ENCODE data around the gene E2F1. TPM values are rescaled to one million over a fixed set of nuclear protein-coding genes. Genes with fewer than 3 reads are reported as not detected.
"Not testable (repeated sequence)": the region's sequence is repeated elsewhere in the genome, so short reads cannot be mapped to it uniquely, and the experiment has no call there.

Gene E2F1
- total RNA-seq, 1 donor from 2014 or later, result 8.9 TPM

- no peak for TF ChIP-seq CTCF (IDR thresholded peaks at IDR 0.05)
- intact Hi-C loops (cut with micrococcal nuclease), result no loop called here
- Mint-ChIP-seq H3K27ac (no peak overlapping the region), H3K36me3 (ENCODE audit: low read depth) (peaks cover 61% of the 10 kb centered on the region), H3K4me1 (no peaks in the 10 kb centered on the region), H3K9me3 (no peaks in the 10 kb centered on the region), H3K27me3 (no peaks in the 10 kb centered on the region), H3K4me3 (no peak overlapping the region)
- ChIA-PET CTCF (no interaction called here), POLR2A (no interaction called here)
- ATAC-seq (ENCODE audit: low read depth), result no peak
- no peak for DNase-seq
These were observed 49.4 kb downstream of the E2F1 start for GRCh38 chr20:33636776-33637175.

GRCh38 chr20:33635341-33635740, 50.8 kb downstream of the E2F1 start:
- Mint-ChIP-seq H3K27ac (no peak overlapping the region), H3K4me1 (no peaks in the 10 kb centered on the region), H3K27me3 (no peaks in the 10 kb centered on the region), H3K4me3 (no peak overlapping the region), H3K9me3 (no peaks in the 10 kb centered on the region), H3K36me3 (ENCODE audit: low read depth) (peaks cover 66% of the 10 kb centered on the region)
- ChIA-PET CTCF (no interaction called here), POLR2A (no interaction called here)
- TF ChIP-seq CTCF (IDR thresholded peaks at IDR 0.05), result no peak
- intact Hi-C loops (cut with micrococcal nuclease), result no loop called here
- ATAC-seq (ENCODE audit: low read depth) (no peak), DNase-seq (no peak)

GRCh38 chr20:33631910-33632309, 54.3 kb downstream of the E2F1 start:
- CTCF ChIA-PET; H3K4me3 Mint-ChIP-seq; H3K9me3 Mint-ChIP-seq; POLR2A ChIA-PET; H3K4me1 Mint-ChIP-seq; H3K27me3 Mint-ChIP-seq; H3K27ac Mint-ChIP-seq; intact Hi-C loops (cut with micrococcal nuclease); ATAC-seq (ENCODE audit: low read depth); DNase-seq: not testable (repeated sequence)
- peaks cover 71% of the 10 kb centered on the region for H3K36me3 Mint-ChIP-seq (ENCODE audit: low read depth)

GRCh38 chr20:33630507-33630906, 55.7 kb downstream of the E2F1 start:
- peaks cover 77% of the 10 kb centered on the region for H3K36me3 Mint-ChIP-seq (ENCODE audit: low read depth)

GRCh38 chr20:33629979-33630378, 56.2 kb downstream of the E2F1 start:
- intact Hi-C loops (cut with micrococcal nuclease), result no loop called here
- peaks cover under 1% of the 10 kb centered on the region for H3K4me1 Mint-ChIP-seq
- POLR2A ChIA-PET, result interaction anchor here (1.0 kb wide), 1 partner anchor 20 kb away, joined by 3 read pairs; no protein-coding TSS in a partner anchor
- ATAC-seq (ENCODE audit: low read depth), result no peak
- H3K4me3 Mint-ChIP-seq, result no peak overlapping the region
- no peak for TF ChIP-seq CTCF (IDR thresholded peaks at IDR 0.05)
- CTCF ChIA-PET, result no interaction called here
- no peak overlapping the region for H3K27ac Mint-ChIP-seq
- no peaks in the 10 kb centered on the region for H3K27me3 Mint-ChIP-seq
- no peaks in the 10 kb centered on the region for H3K9me3 Mint-ChIP-seq
- peaks cover 79% of the 10 kb centered on the region for H3K36me3 Mint-ChIP-seq (ENCODE audit: low read depth)
- DNase-seq, result no peak

More at GRCh38 chr20:33630507-33630906, 55.7 kb downstream of the E2F1 start:
- DNase-seq (no peak), ATAC-seq (ENCODE audit: low read depth) (no peak)
- ChIA-PET POLR2A (interaction anchor here (0.6 kb wide), 1 partner anchor 1096 kb away, joined by 5 read pairs; no protein-coding TSS in a partner anchor), CTCF (interaction anchor here (0.9 kb wide), 1 partner anchor 11 kb away, joined by 3 read pairs; no protein-coding TSS in a partner anchor)
- intact Hi-C loops (cut with micrococcal nuclease), result no loop called here
- Mint-ChIP-seq H3K9me3 (no peaks in the 10 kb centered on the region), H3K27me3 (no peaks in the 10 kb centered on the region), H3K4me3 (no peak overlapping the region), H3K27ac (no peak overlapping the region), H3K4me1 (no peaks in the 10 kb centered on the region)
- TF ChIP-seq CTCF (IDR thresholded peaks at IDR 0.05), result no peak

GRCh38 chr20:33629533-33629932, 56.7 kb downstream of the E2F1 start:
- TF ChIP-seq CTCF (IDR thresholded peaks at IDR 0.05), result no peak
- POLR2A ChIA-PET, result interaction anchor here (1.0 kb wide), 1 partner anchor 20 kb away, joined by 3 read pairs; no protein-coding TSS in a partner anchor
- Mint-ChIP-seq H3K4me3 (no peak overlapping the region), H3K4me1 (peaks cover 5% of the 10 kb centered on the region), H3K9me3 (no peaks in the 10 kb centered on the region), H3K27me3 (no peaks in the 10 kb centered on the region), H3K27ac (no peak overlapping the region), H3K36me3 (ENCODE audit: low read depth) (peaks cover 80% of the 10 kb centered on the region)
- ATAC-seq (ENCODE audit: low read depth), result no peak
- intact Hi-C loops (cut with micrococcal nuclease), result no loop called here
- CTCF ChIA-PET, result no interaction called here
- no peak for DNase-seq
